GM23338 (cell line): Measurements from ENCODE around the gene CIITA. TPM values are rescaled to one million over a fixed set of nuclear protein-coding genes. Genes with fewer than 3 reads are reported as not detected.

Experiments used
- ATAC-seq: fragments of 200-7000 bp; cut with Tn5 transposase; 3 replicates; pipeline ENCODE4 v1.9.1; 2020
- DNase-seq: peaks from one replicate; pipeline ENCODE4 v3.0.0-alpha.2; 2015; ENCODE audit warnings: low spot score
- H2AFZ ChIP-seq: fragments of 200-600 bp; sonication (generic); 2 replicates; pipeline ENCODE4 v1.8.0; 2016; ENCODE audit warnings: antibody characterized with exemption, mild to moderate bottlenecking, moderate library complexity
- H3F3A ChIP-seq: fragments of 200-600 bp; sonication (generic); replicated peaks from 2 replicates; pipeline ENCODE4 v1.8.0; 2017; ENCODE audit warnings: antibody characterized with exemption, mixed run types, low read depth
- H3K27ac ChIP-seq: fragments of 200-600 bp; sonication (generic); 2 replicates; pipeline ENCODE4 v1.6.1; 2016; ENCODE audit warnings: low read depth
- H3K27me3 ChIP-seq: fragments of 200-600 bp; sonication (generic); 2 replicates; pipeline ENCODE4 v1.8.0; 2016; ENCODE audit warnings: mild to moderate bottlenecking, mixed run types, moderate library complexity; ENCODE audit not compliant: insufficient read depth
- H3K36me3 ChIP-seq: fragments of 200-600 bp; sonication (generic); 2 replicates; pipeline ENCODE4 v1.8.0; 2016; ENCODE audit warnings: mild to moderate bottlenecking; ENCODE audit not compliant: insufficient read depth
- H3K4me1 ChIP-seq: fragments of 200-600 bp; sonication (generic); 2 replicates; pipeline ENCODE4 v1.8.0; 2016; ENCODE audit warnings: mild to moderate bottlenecking, moderate library complexity; ENCODE audit not compliant: insufficient read depth
- H3K4me2 ChIP-seq: fragments of 200-600 bp; sonication (generic); 2 replicates; pipeline ENCODE4 v1.7.1; 2017; ENCODE audit warnings: mixed run types
- H3K4me3 ChIP-seq: fragments of 200-600 bp; sonication (generic); 2 replicates; pipeline ENCODE4 v1.6.1; 2016; ENCODE audit warnings: mixed run types
- H3K79me2 ChIP-seq: fragments of 200-600 bp; sonication (generic); replicated peaks from 2 replicates; pipeline ENCODE4 v1.8.0; 2017; ENCODE audit warnings: mild to moderate bottlenecking; ENCODE audit not compliant: insufficient read depth
- H3K9me2 ChIP-seq: fragments of 200-600 bp; sonication (generic); 2 replicates; pipeline ENCODE4 v1.8.0; 2017; ENCODE audit not compliant: insufficient read depth
- H4K20me1 ChIP-seq: fragments of 200-600 bp; sonication (generic); replicated peaks from 2 replicates; pipeline ENCODE4 v1.8.0; 2017; ENCODE audit warnings: mild to moderate bottlenecking; ENCODE audit not compliant: insufficient read depth
- H3K27ac Mint-ChIP-seq: 2 replicates; pipeline ENCODE4 v1.8.0; 2020; ENCODE audit warnings: inconsistent platforms, mild to moderate bottlenecking, moderate library complexity, mixed read lengths
- H3K27me3 Mint-ChIP-seq: 3 replicates; pipeline ENCODE4 v1.8.0; 2022; ENCODE audit warnings: low read depth, mild to moderate bottlenecking, moderate library complexity, mixed read lengths, inconsistent platforms; ENCODE audit not compliant: insufficient read depth, poor library complexity
- H3K36me3 Mint-ChIP-seq: 3 replicates; pipeline ENCODE4 v1.8.0; 2021; ENCODE audit warnings: low read depth, mild to moderate bottlenecking, inconsistent platforms, moderate library complexity, mixed read lengths
- H3K4me1 Mint-ChIP-seq: 3 replicates; pipeline ENCODE4 v1.8.0; 2020; ENCODE audit warnings: mild to moderate bottlenecking, inconsistent platforms, mixed read lengths
- H3K4me3 Mint-ChIP-seq: 3 replicates; pipeline ENCODE4 v1.8.0; 2021; ENCODE audit warnings: moderate library complexity, mild to moderate bottlenecking, inconsistent platforms, mixed read lengths
- H3K9me3 Mint-ChIP-seq: 3 replicates; pipeline ENCODE4 v1.8.0; 2020; ENCODE audit warnings: moderate library complexity, mild to moderate bottlenecking, inconsistent platforms, mixed read lengths
- CREB1 ChIP-seq: fragments of 250-450 bp; sonication (Bioruptor Pico); IDR thresholded peaks from 2 replicates; pipeline ENCODE4 v1.5.0; 2020; ENCODE audit warnings: low read depth, mild to moderate bottlenecking, moderate library complexity
- CTCF ChIP-seq, 2 experiments: fragments of 200-600 bp in 1 of 2; sonication (generic) in 1 of 2; conservative IDR thresholded peaks; 2 replicates each; pipeline versions ENCODE4 v1.5.1 to v1.6.1; 2016 to 2017; ENCODE audit warnings: antibody characterized with exemption in 2 of 2, low read depth in 2 of 2, mild to moderate bottlenecking in 2 of 2, moderate library complexity in 1 of 2
- ETS1 ChIP-seq: IDR thresholded peaks from 2 replicates; pipeline ENCODE4 v1.6.1; 2016; ENCODE audit warnings: antibody characterized with exemption
- EZH2 ChIP-seq: fragments of 200-600 bp; sonication (generic); IDR thresholded peaks from one replicate; pipeline ENCODE4 v1.8.0; 2017; ENCODE audit warnings: antibody characterized with exemption, mild to moderate bottlenecking, low read depth; ENCODE audit not compliant: unreplicated experiment
- EZH2phosphoT487 ChIP-seq: fragments of 200-600 bp; sonication (generic); IDR thresholded peaks from one replicate; pipeline ENCODE4 v1.8.1; 2018; ENCODE audit warnings: antibody characterized with exemption; ENCODE audit not compliant: unreplicated experiment
- NANOG ChIP-seq: IDR thresholded peaks from 2 replicates; pipeline ENCODE4 v1.6.1; 2016; ENCODE audit warnings: antibody characterized with exemption, borderline replicate concordance
- REST ChIP-seq: IDR thresholded peaks from one replicate; pipeline ENCODE4 v1.6.1; 2018; ENCODE audit warnings: antibody characterized with exemption; ENCODE audit not compliant: unreplicated experiment
- STAT1 ChIP-seq: IDR thresholded peaks from one replicate; pipeline ENCODE4 v1.6.1; 2016; ENCODE audit warnings: antibody characterized with exemption; ENCODE audit not compliant: unreplicated experiment
- ZNF331 ChIP-seq: fragments of 250-450 bp; sonication (Bioruptor Pico); IDR thresholded peaks from 2 replicates; pipeline ENCODE4 v1.5.0; 2020; ENCODE audit warnings: low read depth, mild to moderate bottlenecking, moderate library complexity
- polyA plus RNA-seq: library from polyadenylated mRNA; unstranded; fragments of >200 nt; fragmentation: Nextera tagmentation; extraction: Ambion mirVana; gene quantifications from 2 replicates; pipeline ENCODE4 v1.2.1, GENCODE V29; 2016
- total RNA-seq: library from RNA; depleted of rRNA; stranded (reverse); fragments of >200 nt; shearing (Covaris generic); gene quantifications from 2 replicates; pipeline ENCODE4 v1.2.3, GENCODE V29; 2014

CIITA gene
- total and polyA plus RNA-seq, 2 experiments from 2014 or later = 0.10 to 0.57 TPM

DNA sequence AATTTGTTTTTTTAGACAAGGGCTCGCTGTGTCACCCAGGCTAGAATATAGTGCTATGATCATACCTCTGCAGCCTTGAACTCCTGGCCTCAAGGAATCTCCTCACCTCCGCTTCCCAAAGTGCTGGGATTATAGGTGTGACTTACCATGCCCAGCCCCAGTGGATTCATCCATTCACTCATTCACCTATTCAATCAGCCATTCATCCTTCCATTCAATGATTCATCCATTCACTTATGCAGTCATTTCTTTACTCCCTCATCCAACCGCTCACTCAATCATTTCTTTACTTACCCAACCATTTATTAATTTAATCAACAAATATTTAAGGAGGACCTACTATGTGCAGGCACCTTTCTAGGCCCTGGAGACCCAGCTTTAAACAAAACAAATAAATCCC, 39.5 kb downstream of the CIITA start (continued):
- no peak for TF ChIP-seq EZH2

DNA sequence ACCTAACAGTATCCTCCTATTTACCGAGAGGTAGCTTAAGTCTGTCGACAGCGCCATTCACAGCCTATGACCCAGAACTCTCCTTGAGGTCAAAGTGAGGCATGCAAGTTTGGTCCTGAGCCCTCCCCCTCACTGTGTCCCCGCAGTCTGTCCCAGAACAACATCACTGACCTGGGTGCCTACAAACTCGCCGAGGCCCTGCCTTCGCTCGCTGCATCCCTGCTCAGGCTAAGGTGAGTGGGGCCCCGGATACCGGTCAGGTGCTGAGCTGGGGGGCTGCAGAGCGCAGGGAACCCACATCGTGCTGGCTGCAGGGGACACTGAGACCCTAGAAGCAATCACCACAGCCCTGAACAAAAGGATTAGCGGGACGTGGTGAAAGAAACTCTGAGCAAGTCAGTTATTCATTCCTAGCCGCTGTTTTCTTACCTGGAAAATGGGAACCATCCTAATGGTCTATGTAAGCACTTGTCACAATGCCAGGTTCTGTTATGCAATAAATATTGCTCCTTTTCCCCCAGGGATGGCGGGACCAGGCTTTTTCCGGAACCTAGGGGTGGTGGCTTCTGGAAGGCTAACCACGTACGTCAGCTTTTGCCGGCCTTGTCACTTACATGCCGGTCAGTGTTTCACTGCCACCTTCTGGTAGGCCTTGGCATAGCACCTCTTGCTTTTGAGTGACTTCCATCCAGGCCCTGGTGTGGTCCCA, 41.4 kb downstream of the CIITA start:
- peak overlapping the region; percentile 31; the same call in 1 of the 2 replicates for H3K4me3 ChIP-seq
- Mint-ChIP-seq H3K36me3 (no peaks in the 10 kb centered on the region), H3K4me1 (peaks cover 2% of the 10 kb centered on the region; the same call in 1 of the 3 replicates), H3K4me3 (no peak overlapping the region), H3K27me3 (peaks cover under 1% of the 10 kb centered on the region), H3K27ac (no peak overlapping the region), H3K9me3 (no peaks in the 10 kb centered on the region)
- no peaks in the 10 kb centered on the region for H4K20me1 ChIP-seq
- peak; percentile 96 for DNase-seq
- no peak overlapping the region for H3K27ac ChIP-seq
- peak overlapping the region; percentile 96 for H2AFZ ChIP-seq
- H3F3A ChIP-seq = no peaks in the 10 kb centered on the region
- H3K36me3 ChIP-seq = no peaks in the 10 kb centered on the region
- TF ChIP-seq ZNF331 (CRISPR knock-in tag) (no peak), NANOG (no peak), CREB1 (CRISPR knock-in tag) (peak; percentile 67), REST (no peak), STAT1 (no peak), CTCF (conservative IDR thresholded peaks at IDR 0.05; ENCODE audit: low read depth in 2 of 2) (peak; percentile 86 to 98), ETS1 (no peak), EZH2 (no peak), EZH2phosphoT487 (no peak)
- no peaks in the 10 kb centered on the region for H3K27me3 ChIP-seq
- H3K9me2 ChIP-seq = no peaks in the 10 kb centered on the region
- peak; percentile 95 for ATAC-seq
- H3K4me2 ChIP-seq = peak overlapping the region; percentile 69
- H3K79me2 ChIP-seq = no peaks in the 10 kb centered on the region
- H3K4me1 ChIP-seq = no peaks in the 10 kb centered on the region; the same call in 1 of the 2 replicates
